GM18502 (cell line): ENCODE data around the gene TCAP.
"Not testable (repeated sequence)": the region's sequence is repeated elsewhere in the genome, so short reads cannot be mapped to it uniquely, and the experiment has no call there.

ENCODE experiments used
- ATAC-seq: cut with Tn5 transposase; IDR thresholded peaks from one replicate; pipeline ENCODE4 v1.9.1; 2021; ENCODE audit warnings: mild to moderate bottlenecking; ENCODE audit not compliant: unreplicated experiment, poor library complexity

TCAP gene

GRCh38 chr17:39677542-39678339, 12.6 kb downstream of the TCAP start:
- ATAC-seq, result no peak

DNA sequence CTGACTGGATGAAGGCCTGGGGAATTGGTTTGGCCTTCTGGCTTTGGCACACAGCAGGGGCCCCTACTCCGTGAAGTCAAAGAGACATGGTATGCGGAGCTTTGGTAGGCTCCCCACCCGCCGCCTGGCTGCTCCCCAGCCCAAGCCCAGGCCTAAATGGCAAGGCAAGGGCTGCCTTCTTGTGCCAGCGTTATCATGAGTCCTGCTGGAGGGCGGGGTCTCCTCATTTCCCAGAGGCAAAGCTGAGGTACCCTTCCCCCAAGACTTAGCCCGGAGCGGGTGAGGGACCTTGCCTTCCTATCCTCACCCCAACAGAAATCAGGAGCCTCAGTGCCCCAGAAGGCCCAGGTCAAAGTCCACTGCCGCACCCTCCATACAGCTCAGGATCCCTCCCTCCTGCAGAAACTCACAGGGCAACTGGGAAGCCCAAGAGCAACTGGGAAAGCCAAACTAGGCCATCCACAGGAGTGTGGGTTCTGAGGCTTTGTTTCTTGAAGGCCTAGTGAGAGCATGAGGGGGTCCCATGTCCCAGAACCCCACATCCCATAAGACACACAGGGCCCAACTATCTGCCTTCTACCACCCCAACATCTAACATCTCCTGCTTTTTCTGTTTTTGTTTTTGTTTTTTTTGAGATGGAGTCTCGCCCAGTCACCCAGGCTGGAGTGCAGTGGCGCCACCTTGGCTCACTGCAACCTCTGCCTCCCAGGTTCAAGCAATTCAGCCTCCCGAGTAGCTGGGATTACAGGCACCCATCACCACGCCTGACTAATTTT, 13.4 kb downstream of the TCAP start:
- no peak for ATAC-seq

DNA sequence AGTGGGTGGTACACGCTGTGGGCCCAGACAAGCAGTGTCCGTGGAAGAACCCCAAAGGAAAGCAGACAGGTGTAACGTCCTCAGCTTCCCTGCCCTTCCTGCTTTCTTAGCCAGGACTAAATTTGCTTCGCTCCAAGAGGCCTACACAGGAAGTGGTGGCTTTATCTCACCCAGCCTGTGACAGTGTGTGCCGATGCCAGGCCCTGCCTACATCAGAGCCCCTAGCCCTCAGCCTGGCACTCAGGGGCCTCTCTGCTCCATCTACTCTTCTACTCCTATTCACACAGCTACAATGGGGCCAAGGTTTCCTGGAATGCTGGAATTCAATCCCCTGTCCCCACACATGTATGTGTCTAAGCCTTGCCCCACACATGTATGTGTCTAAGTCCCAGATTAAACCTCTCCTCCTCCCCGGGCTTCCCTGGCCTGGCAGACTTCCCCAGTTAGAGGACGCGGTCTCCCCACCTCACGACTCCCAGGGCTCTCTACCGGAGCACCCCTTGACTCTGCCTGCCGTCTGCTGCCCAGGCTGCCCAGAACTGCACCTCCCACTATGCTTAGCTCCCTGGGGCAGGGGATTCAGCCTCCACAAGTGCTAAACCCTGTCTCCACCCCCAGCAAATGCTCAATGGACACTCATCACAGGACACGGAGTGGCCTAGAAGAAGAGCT, 14.5 kb downstream of the TCAP start:
- ATAC-seq, result no peak

- no peak for ATAC-seq
Measured at GRCh38 chr17:39683295-39683939, 18.3 kb downstream of the TCAP start.

DNA sequence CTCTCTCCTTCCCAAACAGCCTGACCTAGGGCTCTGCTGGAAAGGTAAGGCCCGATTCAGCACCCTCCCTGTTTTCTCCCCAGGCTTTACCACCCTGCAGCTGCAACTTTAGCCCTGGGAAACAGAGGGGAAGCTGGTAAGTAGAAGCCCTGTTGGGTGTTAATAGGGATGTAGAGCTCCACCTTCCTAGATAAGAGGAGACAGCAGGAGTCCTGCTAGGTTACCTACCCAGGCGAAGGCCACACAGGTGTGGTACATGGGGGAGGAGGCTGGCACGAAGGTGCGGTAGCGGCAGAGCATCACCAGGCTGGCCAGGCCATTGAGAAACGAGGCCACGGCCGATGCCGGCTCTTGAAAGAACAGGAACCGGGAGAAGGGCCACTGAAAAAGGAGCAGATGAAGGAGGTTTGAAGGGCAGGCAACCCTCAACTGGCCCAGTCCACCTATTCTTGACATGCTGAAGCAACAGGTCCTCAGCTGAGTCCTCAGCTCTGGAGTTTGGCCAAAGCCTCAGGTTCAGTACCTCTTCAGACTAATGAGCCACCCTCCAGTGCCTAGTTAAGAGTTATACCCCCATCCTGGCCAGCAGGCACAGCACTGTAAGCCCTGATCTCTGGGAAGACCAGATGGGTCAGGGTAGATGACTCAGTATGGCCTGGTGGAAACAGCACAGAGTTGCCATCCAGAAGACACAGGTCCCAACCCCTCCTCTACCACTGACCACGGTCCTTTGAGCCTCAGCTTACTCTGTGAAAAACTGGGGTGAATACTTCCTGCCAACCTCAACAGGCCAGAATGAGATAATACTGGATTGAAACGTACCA, 19.4 kb downstream of the TCAP start:
- no peak for ATAC-seq

GRCh38 chr17:39687101-39687545, 22.0 kb downstream of the TCAP start:
- no peak for ATAC-seq

DNA sequence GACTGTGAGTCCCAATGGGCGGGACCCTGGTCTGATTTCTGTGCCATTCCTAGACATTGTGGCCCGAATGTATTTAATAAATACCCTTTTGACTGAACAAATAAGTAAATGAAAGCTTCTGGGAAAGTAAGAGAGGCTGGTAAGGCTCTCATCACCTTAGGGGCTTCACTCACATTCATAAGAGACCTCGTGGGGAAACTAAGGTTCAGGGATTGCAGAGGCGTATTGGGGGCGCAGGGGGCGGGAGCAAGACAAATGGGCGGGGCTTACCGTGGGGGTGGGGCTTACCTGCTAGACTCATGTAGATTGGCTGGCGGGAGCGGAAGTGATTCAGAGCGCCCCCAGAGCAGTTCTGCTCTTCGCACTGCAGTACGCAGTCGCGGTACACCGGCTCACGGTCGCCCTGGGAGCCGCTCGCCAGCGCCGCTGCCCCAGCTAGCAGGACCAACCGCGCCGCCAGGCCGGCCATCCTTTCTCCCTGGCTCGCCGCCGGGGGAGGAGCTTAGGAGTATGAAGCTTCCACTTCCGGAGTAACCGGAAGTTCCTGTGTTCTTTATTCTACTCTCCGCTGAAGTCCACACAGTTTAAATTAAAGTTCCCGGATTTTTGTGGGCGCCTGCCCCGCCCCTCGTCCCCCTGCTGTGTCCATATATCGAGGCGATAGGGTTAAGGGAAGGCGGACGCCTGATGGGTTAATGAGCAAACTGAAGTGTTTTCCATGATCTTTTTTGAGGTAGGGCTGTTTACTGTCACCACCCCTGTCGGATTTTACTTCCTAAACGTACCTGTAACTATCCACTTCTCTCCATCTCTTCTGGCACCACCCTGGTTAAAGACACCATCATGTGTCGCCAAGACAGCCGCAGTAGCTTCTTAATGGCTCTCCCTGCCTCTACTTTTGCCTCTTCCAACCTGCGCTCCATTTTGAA, 22.7 kb downstream of the TCAP start, which contains the start of gene PGAP3:
PGAP3 (minus strand) TSS at position 512 of the 929 bp plus-strand sequence; CDS start at position 469, 43 bp downstream.
- ATAC-seq, result peak; percentile 88

- no peak for ATAC-seq
Measured at GRCh38 chr17:39688475-39688835, 23.3 kb downstream of the TCAP start.

GRCh38 chr17:39688945-39689344, 23.8 kb downstream of the TCAP start:
- no peak for ATAC-seq

DNA sequence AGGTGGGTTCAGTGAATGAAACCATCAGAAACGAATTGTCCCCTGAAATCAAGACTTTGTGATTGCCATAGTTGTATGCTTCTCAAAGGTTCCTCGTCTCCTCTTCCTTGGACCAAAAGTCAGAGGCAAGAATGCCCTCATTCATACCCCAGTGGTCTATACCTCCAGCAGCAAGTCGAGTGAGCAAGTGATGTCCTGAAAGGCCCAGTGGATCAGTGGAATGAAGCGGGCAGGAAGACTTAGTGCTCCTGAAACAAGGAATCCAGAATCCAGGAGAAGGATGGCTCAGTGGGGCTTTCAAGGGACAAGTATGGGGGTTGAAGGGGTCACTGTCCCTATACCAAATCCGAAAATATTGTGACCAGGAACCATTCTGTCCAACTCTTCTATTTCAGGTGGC, 29.4 kb downstream of the TCAP start:
- ATAC-seq, result no peak

- no peak for ATAC-seq
Measured at GRCh38 chr17:39695089-39695474, 29.9 kb downstream of the TCAP start.

DNA sequence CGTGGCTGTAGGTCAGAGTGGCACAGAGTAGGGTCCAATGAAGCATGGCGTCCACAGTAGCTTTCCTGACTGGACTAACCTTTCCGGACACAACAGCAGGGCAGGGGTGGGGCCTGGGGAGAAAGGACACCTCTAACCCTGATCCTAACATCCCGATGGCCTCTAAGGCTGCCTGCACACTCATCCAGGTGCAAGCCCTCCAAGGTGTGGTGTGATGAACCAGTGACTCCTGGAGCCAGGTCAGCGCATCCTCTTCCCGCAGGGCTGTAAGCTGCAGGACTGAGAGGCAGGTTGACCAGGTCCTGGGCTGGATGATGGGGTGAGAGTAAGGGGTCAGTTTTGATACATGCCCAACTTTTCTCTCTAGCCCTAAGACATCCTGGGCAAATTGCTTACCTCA, 31.6 kb downstream of the TCAP start:
- ATAC-seq, result no peak

DNA sequence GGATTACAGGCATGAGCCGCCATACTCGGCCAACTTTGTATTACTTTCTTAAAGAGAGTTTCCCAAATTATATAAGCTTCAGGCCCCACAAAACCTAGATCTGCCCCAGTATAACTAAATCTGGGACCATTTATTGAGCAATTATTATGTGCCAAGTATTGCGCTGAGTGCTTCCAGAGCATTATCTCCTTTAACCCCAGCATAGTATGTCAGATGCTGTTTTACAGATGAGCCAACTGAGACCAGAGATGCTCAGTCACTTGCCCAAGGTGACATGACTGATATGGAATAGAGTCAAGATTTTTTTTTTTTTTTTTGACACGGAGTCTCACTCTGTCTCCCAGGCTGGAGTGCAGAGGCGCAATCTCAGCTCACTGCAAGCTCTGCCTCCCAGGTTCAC, 32.8 kb downstream of the TCAP start:
- ATAC-seq, result no peak

DNA sequence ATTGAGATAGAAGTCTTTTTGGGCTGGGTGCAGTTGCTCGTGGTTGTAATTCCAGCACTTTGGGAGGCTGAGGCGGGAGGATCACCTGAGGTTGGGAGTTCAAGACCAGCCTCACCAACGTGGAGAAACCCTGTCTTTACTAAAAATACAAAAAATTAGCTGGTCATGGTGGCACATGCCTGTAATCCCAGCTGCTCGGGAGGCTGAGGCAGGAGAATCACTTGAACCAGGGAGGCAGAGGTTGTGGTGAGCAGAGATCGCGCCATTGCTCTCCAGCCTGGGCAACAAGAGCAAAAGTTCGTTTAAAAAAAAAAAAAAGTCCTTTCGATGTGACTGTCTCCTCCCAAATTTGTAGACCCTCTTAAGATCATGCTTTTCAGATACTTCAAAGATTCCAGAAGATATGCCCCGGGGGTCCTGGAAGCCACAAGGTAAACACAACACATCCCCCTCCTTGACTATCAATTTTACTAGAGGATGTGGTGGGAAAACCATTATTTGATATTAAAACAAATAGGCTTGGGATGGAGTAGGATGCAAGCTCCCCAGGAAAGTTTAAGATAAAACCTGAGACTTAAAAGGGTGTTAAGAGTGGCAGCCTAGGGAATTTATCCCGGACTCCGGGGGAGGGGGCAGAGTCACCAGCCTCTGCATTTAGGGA, 34.1 kb downstream of the TCAP start:
- not testable (repeated sequence) for ATAC-seq

DNA sequence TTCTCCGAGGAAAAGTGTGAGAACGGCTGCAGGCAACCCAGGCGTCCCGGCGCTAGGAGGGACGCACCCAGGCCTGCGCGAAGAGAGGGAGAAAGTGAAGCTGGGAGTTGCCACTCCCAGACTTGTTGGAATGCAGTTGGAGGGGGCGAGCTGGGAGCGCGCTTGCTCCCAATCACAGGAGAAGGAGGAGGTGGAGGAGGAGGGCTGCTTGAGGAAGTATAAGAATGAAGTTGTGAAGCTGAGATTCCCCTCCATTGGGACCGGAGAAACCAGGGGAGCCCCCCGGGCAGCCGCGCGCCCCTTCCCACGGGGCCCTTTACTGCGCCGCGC, 34.6 kb downstream of the TCAP start, which contains the start of gene ERBB2:
ERBB2 (plus strand) TSS at position 247 of the 330 bp plus-strand sequence. CDS start 175 bp downstream, outside the sequence.
- ATAC-seq, result no peak

- ATAC-seq, result no peak
Measured at GRCh38 chr17:39700148-39700987, 35.2 kb downstream of the TCAP start.
